Spleen (tissue), 11 donors: ENCODE measurements around the gene RAB35. TPM values are rescaled to one million over a fixed set of nuclear protein-coding genes. Genes with fewer than 3 reads are reported as not detected.

Experiments
- DNase-seq: peaks from one replicate; pipeline ENCODE4 v3.0.0-alpha.2; 2020
- H3K27ac ChIP-seq, 8 donors: fragments of 200-600 bp; sonication (generic) in 7 of 8; 1 replicate in 4 of 8; 2 replicates in 4 of 8; pipeline versions ENCODE4 v1.5.0 to v1.8.0; 2016 to 2021; ENCODE audit warnings: inconsistent platforms in 4 of 8, mild to moderate bottlenecking in 4 of 8, moderate library complexity in 1 of 8
- H3K27me3 ChIP-seq, 7 donors: fragments of 200-600 bp; sonication (generic) in 6 of 7; replicated peaks in 1 of 7; 1 replicate in 4 of 7; 2 replicates in 3 of 7; pipeline versions ENCODE4 v1.5.0 to v1.8.0; 2016 to 2021; ENCODE audit warnings: inconsistent platforms in 3 of 7, mild to moderate bottlenecking in 1 of 7
- H3K36me3 ChIP-seq, 6 donors: fragments of 200-600 bp; sonication (generic) in 5 of 6; 1 replicate in 4 of 6; 2 replicates in 2 of 6; pipeline versions ENCODE4 v1.5.0 to v1.8.0; 2016 to 2021; ENCODE audit warnings: inconsistent platforms in 2 of 6
- H3K4me1 ChIP-seq, 6 donors: fragments of 200-600 bp; sonication (generic) in 5 of 6; 1 replicate in 3 of 6; 2 replicates in 3 of 6; pipeline versions ENCODE4 v1.5.0 to v1.8.0; 2016 to 2021; ENCODE audit warnings: inconsistent platforms in 3 of 6
- H3K4me3 ChIP-seq, 8 donors: fragments of 200-600 bp; sonication (generic) in 7 of 8; 1 replicate in 4 of 8; 2 replicates in 4 of 8; pipeline versions ENCODE4 v1.5.0 to v1.8.0; 2016 to 2021; ENCODE audit warnings: inconsistent platforms in 4 of 8, mild to moderate bottlenecking in 4 of 8, moderate library complexity in 2 of 8
- H3K9me3 ChIP-seq, 8 donors: fragments of 200-600 bp; sonication (generic) in 7 of 8; 1 replicate in 4 of 8; 2 replicates in 4 of 8; pipeline versions ENCODE4 v1.5.0 to v1.8.0; 2016 to 2021; ENCODE audit warnings: inconsistent platforms in 4 of 8
- POLR2A ChIP-seq, 3 donors: fragments of 450-650 bp; IDR thresholded peaks; one replicate each; pipeline ENCODE4 v1.5.1; 2017; ENCODE audit warnings: antibody characterized with exemption in 3 of 3, mild to moderate bottlenecking in 1 of 3
- POLR2AphosphoS5 ChIP-seq, 3 donors: sonication (generic); formaldehyde crosslinking; IDR thresholded peaks; one replicate each; pipeline ENCODE4 v1.5.1; 2017; ENCODE audit warnings: antibody characterized with exemption in 3 of 3
- WGBS, 5 donors: extraction: QIAGEN DNeasy Blood & Tissue Kit in 3 of 5; methylation state at CpG; one replicate each; pipeline versions ENCODE4 v1.1.5 to v1.1.7; 2013 to 2018; 5-methylcytosine and 5-hydroxymethylcytosine counted together
- intact Hi-C: fragments of 100-400 bp; cut with DNase I; formaldehyde crosslinking; loops from one replicate; pipeline ENCODE4 v1.15.0; 2023; ENCODE audit warnings: low total_unique reads
- polyA plus RNA-seq, 3 donors: library from polyadenylated mRNA; stranded (reverse); fragments of 200-250 nt; gene quantifications; one replicate each; pipeline ENCODE4 v1.2.1, GENCODE V29; 2013
- total RNA-seq, 7 donors: library from RNA; depleted of rRNA in 3 of 7; stranded (reverse); fragments of >200 nt in 3 of 7; fragmentation: NEBNext Ultra II Directional in 4 of 7; extraction: Animal tissue kit (Norgen Biotek cat#: 25700) in 4 of 7; gene quantifications; one replicate each; pipeline versions ENCODE4 v1.1.0 to v1.2.1, GENCODE V29; 2016 to 2021
- TF ChIP-seq, protein P1 (sequence below), 11 experiments: fragments of 200-600 bp in 7 of 11; fragments of 450-650 bp in 4 of 11; sonication (generic) in 4 of 11; IDR thresholded peaks in 8 of 11; conservative IDR thresholded peaks in 3 of 11; 1 replicate in 7 of 11; 2 replicates in 4 of 11; pipeline versions ENCODE4 v1.4.0 to v1.8.0; 2016 to 2021; ENCODE audit warnings: antibody characterized with exemption in 11 of 11, inconsistent platforms in 4 of 11, mild to moderate bottlenecking in 1 of 11
- donor health status: healthy with polysubstance abuse.
- donor health status: DM: no; HTN: no; CAD: no; lungs with moderate emphysema.
- donor health status: DM: no; HTN: no; CAD: no.
- donor health status: Bipolar disorder and iron deficiency.
- donor health status: healthy.
- donor health status: DM: no; HTN: no; CAD: no.
- donor health status: DM: yes; HTN: yes; CAD: no.

RAB35 gene
- total and polyA plus RNA-seq, 10 donors: 14.8 to 69.8 (median 40.1) TPM

DNA sequence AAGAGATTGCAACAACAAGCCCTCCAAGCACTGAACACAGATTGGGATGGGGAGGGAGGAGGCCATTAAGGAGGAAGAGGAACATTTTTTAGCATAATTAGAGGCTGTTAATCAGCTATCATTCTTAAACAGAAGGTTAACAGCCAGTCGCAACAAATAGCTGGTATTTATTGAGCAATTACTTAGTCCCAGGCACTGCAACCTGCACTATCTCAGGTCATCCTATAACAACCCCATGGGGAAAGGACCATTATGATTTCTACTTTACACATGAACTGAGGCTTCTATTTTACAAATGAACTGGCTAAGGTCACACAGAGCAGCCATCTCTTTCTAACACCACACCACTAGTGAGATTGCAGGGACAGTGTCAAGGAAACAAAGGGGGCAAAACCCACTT lies 10.4 kb downstream of the RAB35 start:
- H3K4me1 ChIP-seq: peaks cover 30 to 80% (median 59%) of the 10 kb centered on the region in 6 donors
- H3K27me3 ChIP-seq: no peaks in the 10 kb centered on the region
- peaks cover 0 to 78% (median 51%) of the 10 kb centered on the region in 6 donors for H3K36me3 ChIP-seq
- intact Hi-C loops: no loop called here
- no peak overlapping the region for H3K4me3 ChIP-seq
- H3K9me3 ChIP-seq: no peaks in the 10 kb centered on the region
- 83 to 97% (median 92%) methylated on average over 1 of the region's 1 CpG for WGBS, 5 donors
- no peak overlapping the region for H3K27ac ChIP-seq
- no peak for TF ChIP-seq POLR2A (IDR thresholded peaks at IDR 0.05)
- TF ChIP-seq, protein P1, sequence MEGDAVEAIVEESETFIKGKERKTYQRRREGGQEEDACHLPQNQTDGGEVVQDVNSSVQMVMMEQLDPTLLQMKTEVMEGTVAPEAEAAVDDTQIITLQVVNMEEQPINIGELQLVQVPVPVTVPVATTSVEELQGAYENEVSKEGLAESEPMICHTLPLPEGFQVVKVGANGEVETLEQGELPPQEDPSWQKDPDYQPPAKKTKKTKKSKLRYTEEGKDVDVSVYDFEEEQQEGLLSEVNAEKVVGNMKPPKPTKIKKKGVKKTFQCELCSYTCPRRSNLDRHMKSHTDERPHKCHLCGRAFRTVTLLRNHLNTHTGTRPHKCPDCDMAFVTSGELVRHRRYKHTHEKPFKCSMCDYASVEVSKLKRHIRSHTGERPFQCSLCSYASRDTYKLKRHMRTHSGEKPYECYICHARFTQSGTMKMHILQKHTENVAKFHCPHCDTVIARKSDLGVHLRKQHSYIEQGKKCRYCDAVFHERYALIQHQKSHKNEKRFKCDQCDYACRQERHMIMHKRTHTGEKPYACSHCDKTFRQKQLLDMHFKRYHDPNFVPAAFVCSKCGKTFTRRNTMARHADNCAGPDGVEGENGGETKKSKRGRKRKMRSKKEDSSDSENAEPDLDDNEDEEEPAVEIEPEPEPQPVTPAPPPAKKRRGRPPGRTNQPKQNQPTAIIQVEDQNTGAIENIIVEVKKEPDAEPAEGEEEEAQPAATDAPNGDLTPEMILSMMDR (IDR thresholded peaks at IDR 0.05 in 8 of 11, conservative IDR thresholded peaks at IDR 0.05 in 3 of 11): no peak
- no peak for TF ChIP-seq POLR2AphosphoS5 (IDR thresholded peaks at IDR 0.05)
- no peak for DNase-seq

DNA sequence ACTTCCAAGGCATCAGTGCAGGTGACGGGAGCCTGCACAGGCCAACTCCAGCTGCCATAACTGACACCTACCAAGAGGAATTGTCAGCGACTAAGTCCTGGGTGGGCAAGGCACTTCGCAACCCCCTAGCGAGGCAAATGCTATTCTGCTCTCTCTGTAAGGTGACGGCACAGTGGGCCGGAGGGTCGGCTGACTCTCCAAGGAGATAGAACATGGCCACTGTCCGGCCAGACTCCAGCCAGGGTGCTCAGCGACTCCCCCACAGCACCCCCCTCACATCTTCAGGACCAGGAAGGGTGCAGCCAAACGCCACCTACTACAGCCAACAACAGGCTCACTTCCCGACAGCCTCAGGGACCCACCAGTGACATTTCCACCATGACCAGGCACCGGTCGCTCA lies 13.2 kb downstream of the RAB35 start:
- H3K4me1 ChIP-seq: peaks cover 22 to 69% (median 46%) of the 10 kb centered on the region in 6 donors
- DNase-seq: no peak
- 90 to 97% (median 95%) methylated on average over 11 to 13 of the region's 13 CpGs for WGBS, 5 donors
- no peak overlapping the region for H3K27ac ChIP-seq
- intact Hi-C loops: no loop called here
- no peak overlapping the region for H3K4me3 ChIP-seq
- TF ChIP-seq POLR2AphosphoS5 (IDR thresholded peaks at IDR 0.05) (peak in 1 of 3 donors; percentile 18), POLR2A (IDR thresholded peaks at IDR 0.05) (no peak)
- H3K9me3 ChIP-seq: no peaks in the 10 kb centered on the region
- peaks cover 0 to 100% (median 72%) of the 10 kb centered on the region in 6 donors for H3K36me3 ChIP-seq
- H3K27me3 ChIP-seq: no peaks in the 10 kb centered on the region

DNA sequence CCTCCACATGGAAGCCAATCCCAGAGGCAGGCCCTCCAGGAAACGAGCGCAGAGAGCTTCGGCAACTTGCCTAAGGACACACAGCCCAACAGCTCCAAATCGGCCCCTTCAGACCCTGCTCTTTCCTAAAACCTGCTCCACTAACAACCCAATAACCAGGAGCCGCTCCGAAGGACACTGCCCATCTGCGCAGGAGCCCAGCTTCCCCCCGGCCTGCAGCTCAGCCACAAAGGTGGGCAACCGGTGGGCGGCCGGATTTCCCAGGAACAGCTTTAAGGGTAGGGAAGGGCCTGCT lies 13.6 kb downstream of the RAB35 start:
- H3K4me1 ChIP-seq: peaks cover 22 to 66% (median 44%) of the 10 kb centered on the region in 6 donors
- WGBS, 5 donors: 84 to 94% (median 90%) methylated on average over 11 of the region's 11 CpGs
- intact Hi-C loops: no loop called here
- no peak overlapping the region for H3K4me3 ChIP-seq
- TF ChIP-seq POLR2A (IDR thresholded peaks at IDR 0.05): no peak
- TF ChIP-seq, protein P1 (IDR thresholded peaks at IDR 0.05 in 8 of 11, conservative IDR thresholded peaks at IDR 0.05 in 3 of 11): no peak
- no peak for TF ChIP-seq POLR2AphosphoS5 (IDR thresholded peaks at IDR 0.05)
- H3K9me3 ChIP-seq: no peaks in the 10 kb centered on the region
- H3K27me3 ChIP-seq: no peaks in the 10 kb centered on the region
- no peak for DNase-seq
- H3K36me3 ChIP-seq: peaks cover 0 to 100% (median 75%) of the 10 kb centered on the region in 6 donors
- H3K27ac ChIP-seq: peak overlapping the region in 3 of 8 donors; percentile 67 to 77 (median 68)

DNA sequence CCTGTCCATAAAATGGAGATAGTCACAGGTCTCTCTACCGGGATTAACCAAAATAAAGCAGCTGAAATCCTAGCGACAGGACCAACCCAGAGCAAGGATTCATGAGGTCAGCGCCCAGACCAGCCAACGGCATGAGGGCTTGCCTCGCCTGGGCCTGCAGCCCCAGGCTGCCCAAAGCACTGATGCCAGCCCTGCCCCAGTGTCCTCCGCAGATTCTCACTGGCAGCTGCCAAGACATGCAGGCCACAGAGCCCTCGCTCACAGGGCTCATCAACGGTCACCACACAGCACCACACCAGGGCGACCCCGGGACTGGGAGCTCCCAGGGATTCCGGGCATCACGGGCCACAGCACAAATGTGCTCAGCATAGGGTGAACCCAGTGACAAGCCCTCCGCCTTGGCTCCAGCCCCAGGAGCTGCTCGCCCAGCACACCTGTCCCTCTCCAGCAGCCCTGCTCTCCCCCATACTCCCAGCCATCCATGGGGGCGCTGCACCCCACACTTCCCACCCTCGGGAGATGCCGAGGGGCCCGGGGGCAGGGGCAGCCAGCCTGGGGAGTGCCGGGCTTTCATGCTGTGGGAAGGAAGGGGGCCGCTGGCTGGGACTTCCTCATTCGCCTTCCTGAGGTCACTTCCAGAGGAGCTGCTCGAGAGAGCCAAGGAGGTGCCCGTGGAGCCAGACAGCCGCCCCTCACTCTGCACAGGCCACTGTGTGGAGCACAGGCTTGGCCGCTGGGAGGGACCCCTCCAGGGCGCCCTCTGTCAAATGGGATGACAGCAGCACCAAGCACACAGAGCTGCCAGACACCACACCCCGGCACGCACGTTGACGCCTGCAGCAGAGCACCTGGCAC lies 14.1 kb downstream of the RAB35 start:
- H3K36me3 ChIP-seq: peaks cover 0 to 100% (median 78%) of the 10 kb centered on the region in 6 donors
- DNase-seq: no peak
- H3K27me3 ChIP-seq: no peaks in the 10 kb centered on the region
- H3K4me3 ChIP-seq: peak overlapping the region in 1 of 8 donors; percentile 41
- intact Hi-C loops: no loop called here
- peak in 1 of 3 donors; percentile 44 for TF ChIP-seq POLR2AphosphoS5 (IDR thresholded peaks at IDR 0.05)
- TF ChIP-seq POLR2A (IDR thresholded peaks at IDR 0.05): no peak
- peaks cover 22 to 63% (median 41%) of the 10 kb centered on the region in 6 donors for H3K4me1 ChIP-seq
- WGBS, 5 donors: 67 to 74% (median 70%) methylated on average over 18 to 30 of the region's 30 CpGs
- no peaks in the 10 kb centered on the region for H3K9me3 ChIP-seq
- peak overlapping the region in 7 of 8 donors; percentile 51 to 77 (median 67) for H3K27ac ChIP-seq

DNA sequence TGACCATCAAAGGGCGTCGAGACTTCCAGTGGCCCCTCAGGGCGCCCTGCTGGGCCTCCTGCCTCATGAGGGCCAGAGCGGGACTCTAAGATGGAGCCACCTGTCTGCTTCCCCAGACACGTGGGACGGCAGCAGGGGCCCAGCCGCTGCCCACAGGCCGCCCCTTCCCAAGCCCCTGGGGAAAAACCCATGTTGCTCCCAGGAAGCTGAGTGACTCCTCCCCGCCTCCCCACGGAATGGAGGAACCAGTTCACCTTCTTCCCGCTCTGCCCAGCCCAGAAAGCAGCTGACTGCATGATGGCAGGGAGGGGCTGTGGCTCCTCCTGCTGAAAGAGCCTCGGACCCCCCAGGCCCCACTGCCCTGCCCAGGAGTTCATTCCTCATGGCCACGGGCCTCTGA lies 14.9 kb downstream of the RAB35 start:
- Histone ChIP-seq H3K27me3 (no peaks in the 10 kb centered on the region), H3K9me3 (no peaks in the 10 kb centered on the region), H3K27ac (peak overlapping the region; percentile 36 to 77 (median 65)), H3K4me3 (peak overlapping the region in 2 of 8 donors; percentile 14 to 41), H3K36me3 (peaks cover 0 to 100% (median 82%) of the 10 kb centered on the region in 6 donors), H3K4me1 (peaks cover 22 to 63% (median 40%) of the 10 kb centered on the region in 6 donors)
- DNase-seq: no peak
- TF ChIP-seq POLR2AphosphoS5 (IDR thresholded peaks at IDR 0.05) (peak in 1 of 3 donors; percentile 15), POLR2A (IDR thresholded peaks at IDR 0.05) (no peak)
- TF ChIP-seq, protein P1 (IDR thresholded peaks at IDR 0.05 in 8 of 11, conservative IDR thresholded peaks at IDR 0.05 in 3 of 11): no peak
- 61 to 78% (median 67%) methylated on average over 5 to 13 of the region's 13 CpGs for WGBS, 5 donors
- intact Hi-C loops: no loop called here
